Neuron (in vitro differentiated cells): ENCODE measurements around the gene NCAN.
A peak's percentile ranks its signal among the peaks of the same experiment; 100 is the strongest.

Experiments used
- H2AFZ ChIP-seq: one replicate; pipeline ENCODE4 v1.6.1; 2013; ENCODE audit warnings: low read depth, mild to moderate bottlenecking, inconsistent platforms, low read length, moderate library complexity
- H3K27me3 ChIP-seq: one replicate; pipeline ENCODE4 v1.6.1; 2013; ENCODE audit warnings: low read length; ENCODE audit not compliant: insufficient read depth
- H3K36me3 ChIP-seq: one replicate; pipeline ENCODE4 v1.6.1; 2013; ENCODE audit warnings: low read length; ENCODE audit not compliant: insufficient read depth
- H3K4me1 ChIP-seq: one replicate; pipeline ENCODE4 v1.6.1; 2013; ENCODE audit warnings: low read length; ENCODE audit not compliant: insufficient read depth
- H3K4me3 ChIP-seq: 2 replicates; pipeline ENCODE4 v1.5.1; 2013; ENCODE audit warnings: mild to moderate bottlenecking, low read length, moderate library complexity
- H3K9me3 ChIP-seq: one replicate; pipeline ENCODE4 v1.6.1; 2013; ENCODE audit warnings: low read length

NCAN gene

DNA sequence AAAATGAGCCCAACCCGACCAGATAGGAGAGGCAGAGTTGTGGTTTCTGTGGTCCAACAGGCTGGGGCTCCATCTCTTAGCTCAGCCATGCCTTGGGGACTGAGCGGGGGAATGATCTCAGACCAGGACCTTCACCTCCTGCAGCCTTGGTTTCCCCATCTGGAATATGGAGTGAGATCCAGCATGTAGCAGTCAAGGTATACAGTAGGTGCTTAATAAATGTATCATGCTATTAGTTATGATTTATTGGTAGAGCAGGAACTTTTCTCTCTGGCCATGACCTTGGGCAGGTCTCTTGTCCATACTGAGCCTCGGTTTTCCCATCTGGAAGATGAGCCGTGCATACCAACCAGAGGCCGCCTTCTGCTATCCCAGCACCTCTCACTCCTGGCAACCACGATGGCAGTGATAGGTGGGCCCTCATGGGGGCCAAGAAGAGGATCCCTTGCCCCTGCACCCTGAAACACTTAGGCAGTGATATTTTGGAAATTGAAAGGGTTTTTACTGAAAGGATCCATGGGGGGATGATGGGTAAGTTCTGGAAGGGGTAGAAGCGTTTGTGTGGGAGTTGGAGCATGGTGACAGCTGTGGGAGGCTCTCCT, 52.2 kb downstream of the NCAN start:
- Histone ChIP-seq H3K9me3 (peaks cover 4% of the 10 kb centered on the region), H3K27me3 (peaks cover 12% of the 10 kb centered on the region), H3K36me3 (no peaks in the 10 kb centered on the region), H3K4me1 (peaks cover 7% of the 10 kb centered on the region), H3K4me3 (no peak overlapping the region), H2AFZ (no peak overlapping the region)

GRCh38 chr19:19267305-19267704, 55.5 kb downstream of the NCAN start:
- Histone ChIP-seq H3K9me3 (no peaks in the 10 kb centered on the region), H3K36me3 (no peaks in the 10 kb centered on the region), H3K27me3 (peaks cover 8% of the 10 kb centered on the region)

DNA sequence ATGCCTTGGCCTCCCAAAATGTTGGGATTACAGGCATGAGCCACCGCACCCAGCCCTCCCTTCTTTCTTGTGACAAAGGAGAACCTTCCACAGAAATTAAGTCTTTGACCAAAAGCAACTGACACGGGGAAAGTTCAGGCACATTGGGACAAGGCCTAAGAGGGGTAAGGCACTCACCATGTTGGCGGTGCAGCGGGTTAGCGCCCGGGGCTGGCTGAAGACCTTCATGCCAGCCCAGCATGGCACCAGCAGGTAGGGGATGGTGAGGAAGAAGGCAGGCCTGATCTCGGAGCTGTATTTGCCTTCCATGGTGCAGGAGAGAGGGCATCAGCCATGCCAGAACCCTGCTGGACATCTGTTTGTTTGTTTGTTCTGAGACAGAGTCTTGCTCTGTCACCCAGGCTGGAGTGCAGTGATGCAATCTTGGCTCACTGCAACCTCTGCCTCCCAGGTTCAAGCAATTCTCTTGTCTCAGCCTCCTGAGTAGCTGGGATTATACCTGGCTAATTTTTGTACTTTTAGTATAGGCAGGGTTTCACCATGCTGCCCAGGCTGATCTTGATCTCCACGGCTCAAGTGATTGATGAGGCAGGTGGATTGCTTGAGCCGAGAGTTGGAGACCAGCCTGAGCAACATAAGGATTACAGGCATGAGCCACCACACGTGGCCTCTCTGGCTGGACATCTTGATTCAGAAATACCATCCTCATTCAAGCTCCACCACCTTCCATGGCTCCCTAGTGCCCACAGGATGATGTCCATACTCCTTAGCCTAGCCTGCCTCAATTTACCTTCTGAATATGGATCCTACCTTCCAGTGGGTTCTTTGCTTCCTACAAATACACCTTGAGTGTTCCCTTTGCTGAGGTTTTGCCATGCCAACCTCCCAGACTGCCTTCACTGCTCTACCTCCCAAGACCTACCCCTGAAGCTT, 57.0 kb downstream of the NCAN start:
- Histone ChIP-seq H3K36me3 (no peaks in the 10 kb centered on the region), H3K27me3 (no peaks in the 10 kb centered on the region), H3K4me3 (no peak overlapping the region), H2AFZ (no peak overlapping the region), H3K4me1 (no peaks in the 10 kb centered on the region), H3K9me3 (no peaks in the 10 kb centered on the region)

More at GRCh38 chr19:19267305-19267704, 55.5 kb downstream of the NCAN start:
- H2AFZ ChIP-seq: no peak overlapping the region
- H3K4me3 ChIP-seq: no peak overlapping the region
- H3K4me1 ChIP-seq: peaks cover 2% of the 10 kb centered on the region

- Histone ChIP-seq H3K4me3 (no peak overlapping the region), H3K4me1 (no peaks in the 10 kb centered on the region), H3K27me3 (no peaks in the 10 kb centered on the region), H3K9me3 (no peaks in the 10 kb centered on the region), H2AFZ (no peak overlapping the region), H3K36me3 (no peaks in the 10 kb centered on the region)
Measured at GRCh38 chr19:19269952-19270694, 58.4 kb downstream of the NCAN start.

GRCh38 chr19:19270749-19271571, 59.2 kb downstream of the NCAN start:
- Histone ChIP-seq H3K27me3 (no peaks in the 10 kb centered on the region), H3K4me1 (no peaks in the 10 kb centered on the region), H3K9me3 (no peaks in the 10 kb centered on the region), H3K36me3 (peaks cover 6% of the 10 kb centered on the region), H2AFZ (no peak overlapping the region), H3K4me3 (no peak overlapping the region)

- H3K27me3 ChIP-seq: no peaks in the 10 kb centered on the region
- H3K36me3 ChIP-seq: peaks cover 14% of the 10 kb centered on the region
- peak overlapping the region; percentile 42 for H3K4me3 ChIP-seq
- no peaks in the 10 kb centered on the region for H3K9me3 ChIP-seq
- no peak overlapping the region for H2AFZ ChIP-seq
- H3K4me1 ChIP-seq: no peaks in the 10 kb centered on the region
Measured at GRCh38 chr19:19271828-19272599, 60.3 kb downstream of the NCAN start.

- Histone ChIP-seq H3K27me3 (no peaks in the 10 kb centered on the region), H3K9me3 (no peaks in the 10 kb centered on the region), H3K4me3 (no peak overlapping the region), H3K36me3 (peaks cover 35% of the 10 kb centered on the region), H2AFZ (no peak overlapping the region), H3K4me1 (no peaks in the 10 kb centered on the region)
Measured at GRCh38 chr19:19274146-19274545, 62.4 kb downstream of the NCAN start.

- Histone ChIP-seq H3K27me3 (no peaks in the 10 kb centered on the region), H2AFZ (no peak overlapping the region), H3K4me3 (no peak overlapping the region), H3K4me1 (no peaks in the 10 kb centered on the region), H3K36me3 (peaks cover 42% of the 10 kb centered on the region), H3K9me3 (no peaks in the 10 kb centered on the region)
Measured at GRCh38 chr19:19274716-19275565, 63.2 kb downstream of the NCAN start.

- H3K36me3 ChIP-seq: peaks cover 56% of the 10 kb centered on the region
- no peak overlapping the region for H3K4me3 ChIP-seq
- no peaks in the 10 kb centered on the region for H3K9me3 ChIP-seq
Measured at GRCh38 chr19:19276386-19276785, 64.6 kb downstream of the NCAN start.

DNA sequence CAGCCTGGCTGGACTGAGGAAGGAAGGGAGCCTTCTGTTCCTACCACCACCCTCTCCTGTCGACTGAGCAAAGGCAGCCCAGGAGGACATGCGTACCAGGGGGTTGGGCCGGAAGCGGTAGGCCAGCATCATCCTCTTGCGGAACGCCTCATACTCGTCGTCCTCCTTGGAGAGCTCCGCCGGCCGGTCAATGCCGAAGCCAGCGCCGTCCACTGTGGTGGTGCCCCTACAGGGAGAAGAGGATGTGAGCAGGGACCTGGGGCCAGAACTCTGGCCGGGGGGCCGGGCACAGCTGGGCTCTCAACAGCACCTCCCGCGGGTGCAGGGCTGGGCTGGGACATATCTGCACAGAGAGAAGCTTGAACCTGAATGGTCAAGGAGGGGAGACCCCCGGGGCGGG, 65.1 kb downstream of the NCAN start:
- H2AFZ ChIP-seq: no peak overlapping the region
- no peaks in the 10 kb centered on the region for H3K9me3 ChIP-seq
- peaks cover 61% of the 10 kb centered on the region for H3K36me3 ChIP-seq
- H3K27me3 ChIP-seq: no peaks in the 10 kb centered on the region
- H3K4me3 ChIP-seq: no peak overlapping the region
- H3K4me1 ChIP-seq: no peaks in the 10 kb centered on the region

More at GRCh38 chr19:19276386-19276785, 64.6 kb downstream of the NCAN start:
- Histone ChIP-seq H2AFZ (no peak overlapping the region), H3K4me1 (no peaks in the 10 kb centered on the region), H3K27me3 (no peaks in the 10 kb centered on the region)

GRCh38 chr19:19278315-19278714, 66.6 kb downstream of the NCAN start:
- H3K9me3 ChIP-seq: no peaks in the 10 kb centered on the region
- H3K4me1 ChIP-seq: no peaks in the 10 kb centered on the region
- H2AFZ ChIP-seq: no peak overlapping the region
- H3K4me3 ChIP-seq: no peak overlapping the region
- peaks cover 66% of the 10 kb centered on the region for H3K36me3 ChIP-seq
- H3K27me3 ChIP-seq: no peaks in the 10 kb centered on the region
